SU-DHL-6 (cell line): ENCODE measurements around the gene ITGA7.

Source experiments
- H2AFZ ChIP-seq: fragments of 200-600 bp; sonication (generic); 2 replicates; pipeline ENCODE4 v1.6.1; 2014; ENCODE audit warnings: low read depth, mild to moderate bottlenecking, moderate library complexity, mixed read lengths, antibody characterized with exemption, low read length; ENCODE audit not compliant: severe bottlenecking
- H3F3A ChIP-seq: fragments of 200-600 bp; shearing (Covaris generic); 2 replicates; pipeline ENCODE4 v1.6.0; 2016; ENCODE audit warnings: antibody characterized with exemption, mild to moderate bottlenecking; ENCODE audit not compliant: insufficient read depth
- H3K27ac ChIP-seq: fragments of 200-600 bp; sonication (generic); 2 replicates; pipeline ENCODE4 v1.5.1; 2016; ENCODE audit warnings: low read depth, mild to moderate bottlenecking, low read length, moderate library complexity, mixed read lengths
- H3K27me3 ChIP-seq: fragments of 200-600 bp; sonication (generic), shearing (Covaris generic); 2 replicates; pipeline ENCODE4 v1.6.0; 2014; ENCODE audit warnings: mild to moderate bottlenecking, low read length
- H3K36me3 ChIP-seq: fragments of 200-600 bp; sonication (generic); 2 replicates; pipeline ENCODE4 v1.6.1; 2014; ENCODE audit warnings: mild to moderate bottlenecking, low read length, mixed read lengths
- H3K4me2 ChIP-seq: fragments of 300-600, 200-600 bp; shearing (Covaris generic), sonication (generic); 2 replicates; pipeline ENCODE4 v1.6.0; 2014; ENCODE audit warnings: low read length, low read depth, mild to moderate bottlenecking; ENCODE audit not compliant: poor library complexity, severe bottlenecking
- H3K4me3 ChIP-seq: fragments of 200-600 bp; sonication (generic); 2 replicates; pipeline ENCODE4 v1.5.1; 2014; ENCODE audit warnings: antibody characterized with exemption, low read length, mild to moderate bottlenecking, mixed read lengths; ENCODE audit not compliant: insufficient read depth, poor library complexity, severe bottlenecking
- H3K79me2 ChIP-seq: fragments of 200-600 bp; sonication (generic); 2 replicates; pipeline ENCODE4 v1.6.1; 2014; ENCODE audit warnings: mild to moderate bottlenecking, low read length, moderate library complexity; ENCODE audit not compliant: insufficient read depth
- H3K9ac ChIP-seq: fragments of 200-600 bp; sonication (generic); 2 replicates; pipeline ENCODE4 v1.7.0; 2014; ENCODE audit warnings: mild to moderate bottlenecking, low read length
- H3K9me2 ChIP-seq: fragments of 200-600 bp; sonication (generic); replicated peaks from 2 replicates; pipeline ENCODE4 v1.6.1; 2014; ENCODE audit warnings: low read length; ENCODE audit not compliant: insufficient read depth
- H3K9me3 ChIP-seq: fragments of 200-600 bp; sonication (generic); 2 replicates; pipeline ENCODE4 v1.6.1; 2014; ENCODE audit warnings: low read length, mixed read lengths; ENCODE audit not compliant: insufficient read depth
- H4K20me1 ChIP-seq: fragments of 200-600 bp; sonication (generic); 2 replicates; pipeline ENCODE4 v1.6.1; 2014; ENCODE audit warnings: low read depth, mild to moderate bottlenecking, antibody characterized with exemption, low read length, moderate library complexity, mixed read lengths
- CTCF ChIP-seq: fragments of 200-600 bp; sonication (generic); IDR thresholded peaks from one replicate; pipeline ENCODE4 v1.5.1; 2017; ENCODE audit warnings: antibody characterized with exemption, mild to moderate bottlenecking, low read length, moderate library complexity; ENCODE audit not compliant: insufficient read depth, poor library complexity, severe bottlenecking
- EZH2phosphoT487 ChIP-seq: fragments of 200-600 bp; sonication (generic), shearing (Covaris generic); conservative IDR thresholded peaks from 2 replicates; pipeline ENCODE4 v1.6.1; 2018; ENCODE audit warnings: mild to moderate bottlenecking, antibody characterized with exemption, low read length, moderate library complexity, mixed read lengths

ITGA7 gene

GRCh38 chr12:55637467-55637866 lies 70.2 kb downstream of the ITGA7 start:
- Histone ChIP-seq H2AFZ (no peak overlapping the region), H3K36me3 (no peaks in the 10 kb centered on the region), H3K27me3 (no peaks in the 10 kb centered on the region), H3K9ac (no peak overlapping the region), H3F3A (no peaks in the 10 kb centered on the region), H3K4me3 (no peak overlapping the region), H3K4me2 (no peak overlapping the region), H4K20me1 (no peaks in the 10 kb centered on the region), H3K9me3 (no peaks in the 10 kb centered on the region), H3K79me2 (no peaks in the 10 kb centered on the region), H3K9me2 (no peaks in the 10 kb centered on the region), H3K27ac (no peak overlapping the region)
- no peak for TF ChIP-seq CTCF
- TF ChIP-seq EZH2phosphoT487, result no peak

GRCh38 chr12:55636853-55637252 lies 70.9 kb downstream of the ITGA7 start, which contains the start of gene OR10P1:
Gene OR10P1 (plus strand): TSS chr12:55636892. CDS start chr12:55636892, 0 bp downstream.
- no peak within 1 kb of the TSS for H3K4me2 ChIP-seq
- no peaks in the 10 kb centered on the region for H3K9me3 ChIP-seq
- no peak within 1 kb of the TSS for H3K4me3 ChIP-seq
- no peaks in the 10 kb centered on the region for H3F3A ChIP-seq
- H3K36me3 ChIP-seq, result no peaks in the 10 kb centered on the region
- TF ChIP-seq EZH2phosphoT487 (no peak), CTCF (no peak)
- H3K27ac ChIP-seq, result no peak within 1 kb of the TSS
- no peak within 1 kb of the TSS for H3K9ac ChIP-seq
- no peaks in the 10 kb centered on the region for H4K20me1 ChIP-seq
- no peak within 1 kb of the TSS for H2AFZ ChIP-seq
- no peaks in the 10 kb centered on the region for H3K79me2 ChIP-seq
- no peaks in the 10 kb centered on the region for H3K27me3 ChIP-seq
- H3K9me2 ChIP-seq, result no peaks in the 10 kb centered on the region

- H3K4me2 ChIP-seq, result no peak overlapping the region
- H3K9me2 ChIP-seq, result no peaks in the 10 kb centered on the region
- H3K27ac ChIP-seq, result no peak overlapping the region
- H3K9ac ChIP-seq, result no peak overlapping the region
- H4K20me1 ChIP-seq, result no peaks in the 10 kb centered on the region
- no peaks in the 10 kb centered on the region for H3K9me3 ChIP-seq
- H2AFZ ChIP-seq, result no peak overlapping the region
- H3K36me3 ChIP-seq, result no peaks in the 10 kb centered on the region
- no peaks in the 10 kb centered on the region for H3K27me3 ChIP-seq
- no peak overlapping the region for H3K4me3 ChIP-seq
- H3F3A ChIP-seq, result no peaks in the 10 kb centered on the region
- TF ChIP-seq CTCF (no peak), EZH2phosphoT487 (no peak)
- no peaks in the 10 kb centered on the region for H3K79me2 ChIP-seq
These were observed 71.5 kb downstream of the ITGA7 start for GRCh38 chr12:55636116-55636655.
